ENCODE data around the gene NRXN3. TPM values are rescaled to one million over a fixed set of nuclear protein-coding genes. Genes with fewer than 3 reads are reported as not detected.

Gene NRXN3
- total RNA-seq, 2 experiments from 2014 or later, result not detected

DNA sequence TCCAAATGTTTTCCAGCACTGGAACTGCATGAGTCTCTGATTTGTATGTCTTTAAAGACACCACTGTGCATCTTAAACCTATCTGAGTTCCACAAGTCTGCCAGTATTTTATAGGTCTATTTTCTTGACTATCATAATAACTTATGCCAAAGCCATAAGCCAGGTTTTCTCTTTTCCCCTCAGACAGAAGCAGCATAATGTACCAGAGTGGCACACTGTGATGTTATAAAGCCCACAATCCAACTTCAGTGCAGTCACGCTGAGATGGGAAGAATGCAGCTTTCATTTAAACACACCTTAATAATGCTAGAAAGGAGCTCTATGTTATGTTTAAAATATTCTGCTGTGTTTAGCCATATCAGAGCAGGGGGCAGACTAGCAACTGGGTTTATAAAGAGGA, 1117.8 kb downstream of the NRXN3 start:
- POLR2A ChIA-PET, result no interaction called here
- intact Hi-C loops (cut with micrococcal nuclease; ENCODE audit: unreplicated experiment), result no loop called here

GRCh38 chr14:79293482-79294177, 1123.5 kb downstream of the NRXN3 start:
- POLR2A ChIA-PET, result no interaction called here
- no peak for TF ChIP-seq CTCF (conservative IDR thresholded peaks at IDR 0.05; ENCODE audit: low read length)
- no peak for TF ChIP-seq EZH2phosphoT487 (IDR thresholded peaks at IDR 0.05; ENCODE audit: borderline replicate concordance, low read depth, low read length)

More for the DNA sequence above, 1117.8 kb downstream of the NRXN3 start:
- BruUV-seq (replicated peaks), result no TSS peak
- H3K9me2 ChIP-seq (ENCODE audit: insufficient read depth, low read length), result no peaks in the 10 kb centered on the region
- CTCF ChIA-PET (ENCODE audit: unreplicated experiment), result no interaction called here
- no peak overlapping the region for H2AFZ ChIP-seq (ENCODE audit: low read length)
- TF ChIP-seq EZH2phosphoT487 (IDR thresholded peaks at IDR 0.05; ENCODE audit: borderline replicate concordance, low read depth, low read length) (no peak), CTCF (conservative IDR thresholded peaks at IDR 0.05; ENCODE audit: low read length) (no peak)
- no peak for DNase-seq (ENCODE audit: low spot score)
- H3K79me2 ChIP-seq (ENCODE audit: insufficient read depth, low read depth, low read length), result no peaks in the 10 kb centered on the region
- no peaks in the 10 kb centered on the region for H3K36me3 ChIP-seq (ENCODE audit: insufficient read depth, low read length)
- H3K9me3 ChIP-seq (ENCODE audit: low read length), result no peaks in the 10 kb centered on the region
- H3K27ac ChIP-seq (ENCODE audit: low read depth, low read length, poor library complexity, severe bottlenecking), result no peak overlapping the region
- no peaks in the 10 kb centered on the region for H4K20me1 ChIP-seq (ENCODE audit: insufficient read depth, low read length)
- H3K4me1 ChIP-seq (ENCODE audit: insufficient read depth, low read length, poor library complexity, severe bottlenecking), result no peaks in the 10 kb centered on the region
- no peak overlapping the region for H3K4me3 ChIP-seq (ENCODE audit: low read depth, low read length, poor library complexity, severe bottlenecking)
- H3K4me2 ChIP-seq (ENCODE audit: low read length), result no peak overlapping the region

DNA sequence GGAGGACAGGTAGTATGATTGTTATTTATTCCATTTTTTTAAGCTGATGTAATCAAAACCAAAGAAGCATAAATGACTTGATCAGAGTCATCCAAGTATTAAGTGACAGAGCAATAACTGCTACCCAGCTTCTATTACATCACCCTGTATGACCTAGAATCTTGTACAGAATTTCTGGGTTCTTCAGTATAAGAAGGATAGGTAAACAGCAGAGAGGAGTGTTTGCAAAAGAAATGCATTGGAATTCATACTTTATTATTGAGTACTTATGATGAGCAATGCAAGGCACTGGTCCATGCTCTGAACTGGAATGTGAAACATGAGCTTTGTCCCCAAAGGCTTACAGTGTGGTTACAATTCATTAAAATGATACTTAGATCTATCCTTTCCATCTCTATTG, 1124.3 kb downstream of the NRXN3 start:
- no peaks in the 10 kb centered on the region for H3K9me2 ChIP-seq (ENCODE audit: insufficient read depth, low read length)
- H4K20me1 ChIP-seq (ENCODE audit: insufficient read depth, low read length), result no peaks in the 10 kb centered on the region
- TF ChIP-seq EZH2phosphoT487 (IDR thresholded peaks at IDR 0.05; ENCODE audit: borderline replicate concordance, low read depth, low read length), result no peak
- no peak for TF ChIP-seq CTCF (conservative IDR thresholded peaks at IDR 0.05; ENCODE audit: low read length)
- no peaks in the 10 kb centered on the region for H3K36me3 ChIP-seq (ENCODE audit: insufficient read depth, low read length)
- H3K79me2 ChIP-seq (ENCODE audit: insufficient read depth, low read depth, low read length), result no peaks in the 10 kb centered on the region
- no peaks in the 10 kb centered on the region for H3K9me3 ChIP-seq (ENCODE audit: low read length)
- intact Hi-C loops (cut with micrococcal nuclease; ENCODE audit: unreplicated experiment), result no loop called here
- no TSS peak for BruUV-seq (replicated peaks)
- no peak for DNase-seq (ENCODE audit: low spot score)
- POLR2A ChIA-PET, result interaction anchor here (0.6 kb wide), 1 partner anchor 1929 kb away, joined by 3 read pairs; no protein-coding TSS in a partner anchor
- no peak overlapping the region for H3K27ac ChIP-seq (ENCODE audit: low read depth, low read length, poor library complexity, severe bottlenecking)
- CTCF ChIA-PET (ENCODE audit: unreplicated experiment), result no interaction called here
- no peak overlapping the region for H3K4me2 ChIP-seq (ENCODE audit: low read length)
- no peak overlapping the region for H2AFZ ChIP-seq (ENCODE audit: low read length)
- no peak overlapping the region for H3K4me3 ChIP-seq (ENCODE audit: low read depth, low read length, poor library complexity, severe bottlenecking)
- no peaks in the 10 kb centered on the region for H3K4me1 ChIP-seq (ENCODE audit: insufficient read depth, low read length, poor library complexity, severe bottlenecking)

More at GRCh38 chr14:79293482-79294177, 1123.5 kb downstream of the NRXN3 start:
- Histone ChIP-seq H3K4me3 (ENCODE audit: low read depth, low read length, poor library complexity, severe bottlenecking) (no peak overlapping the region), H3K79me2 (ENCODE audit: insufficient read depth, low read depth, low read length) (no peaks in the 10 kb centered on the region), H4K20me1 (ENCODE audit: insufficient read depth, low read length) (no peaks in the 10 kb centered on the region), H2AFZ (ENCODE audit: low read length) (no peak overlapping the region), H3K27ac (ENCODE audit: low read depth, low read length, poor library complexity, severe bottlenecking) (no peak overlapping the region), H3K36me3 (ENCODE audit: insufficient read depth, low read length) (no peaks in the 10 kb centered on the region), H3K4me2 (ENCODE audit: low read length) (no peak overlapping the region), H3K4me1 (ENCODE audit: insufficient read depth, low read length, poor library complexity, severe bottlenecking) (no peaks in the 10 kb centered on the region), H3K9me2 (ENCODE audit: insufficient read depth, low read length) (no peaks in the 10 kb centered on the region), H3K9me3 (ENCODE audit: low read length) (no peaks in the 10 kb centered on the region)
- DNase-seq (ENCODE audit: low spot score), result no peak
- intact Hi-C loops (cut with micrococcal nuclease; ENCODE audit: unreplicated experiment), result no loop called here
- CTCF ChIA-PET (ENCODE audit: unreplicated experiment), result no interaction called here
- BruUV-seq (replicated peaks), result no TSS peak
